Large intestine (tissue), 3 donors: ENCODE results near the gene THBS3. TPM values are rescaled to one million over a fixed set of nuclear protein-coding genes. Genes with fewer than 3 reads are reported as not detected.
"Not testable (repeated sequence)": the region's sequence is repeated elsewhere in the genome, so short reads cannot be mapped to it uniquely, and the experiment has no call there.

Source experiments
- DNase-seq, 2 donors: peaks; one replicate each; pipeline versions ENCODE4 v3.0.0 to v3.0.0-alpha.2; 2013
- H3K27ac ChIP-seq: one replicate; pipeline ENCODE4 v1.5.1; 2013; ENCODE audit warnings: low read length
- H3K27me3 ChIP-seq: 2 replicates; pipeline ENCODE4 v1.6.1; 2013; ENCODE audit warnings: low read length; ENCODE audit not compliant: control insufficient read depth, insufficient read depth
- H3K36me3 ChIP-seq: 2 replicates; pipeline ENCODE4 v1.6.1; 2013; ENCODE audit warnings: low read length; ENCODE audit not compliant: control insufficient read depth, insufficient read depth
- H3K4me1 ChIP-seq: one replicate; pipeline ENCODE4 v1.6.1; 2013; ENCODE audit warnings: low read length; ENCODE audit not compliant: control insufficient read depth, insufficient read depth
- H3K4me3 ChIP-seq: one replicate; pipeline ENCODE4 v1.5.1; 2013; ENCODE audit warnings: low read length
- H3K9me3 ChIP-seq: one replicate; pipeline ENCODE4 v1.6.1; 2013; ENCODE audit warnings: mild to moderate bottlenecking, low read depth, low read length, moderate library complexity; ENCODE audit not compliant: control insufficient read depth
- WGBS: methylation state at CpG from one replicate; pipeline ENCODE4 v1.1.5; 2013; ENCODE audit warnings: low lambda C conversion rate; ENCODE audit not compliant: insufficient coverage; 5-methylcytosine and 5-hydroxymethylcytosine counted together
- polyA plus RNA-seq: library from polyadenylated mRNA; unstranded; fragments of 120-200 nt; gene quantifications from one replicate; pipeline ENCODE4 v1.2.1, GENCODE V29; 2013

Gene THBS3
- polyA plus RNA-seq, 1 donor: 40.9 TPM

- no peak for DNase-seq
- H3K4me1 ChIP-seq: peaks cover 14% of the 10 kb centered on the region
- no peak overlapping the region for H3K4me3 ChIP-seq
- no peak overlapping the region for H3K27ac ChIP-seq
- H3K36me3 ChIP-seq: peaks cover 17% of the 10 kb centered on the region
- no peaks in the 10 kb centered on the region for H3K9me3 ChIP-seq
- H3K27me3 ChIP-seq: peaks cover 14% of the 10 kb centered on the region
- no CpG with 5 or more reads among the region's 15 CpGs for WGBS
Measured at GRCh38 chr1:155197901-155198546, 9.7 kb downstream of the THBS3 start.

- no CpG with 5 or more reads among the region's 20 CpGs for WGBS
- H3K4me3 ChIP-seq: no peak overlapping the region
- peaks cover 17% of the 10 kb centered on the region for H3K36me3 ChIP-seq
- H3K4me1 ChIP-seq: peaks cover 21% of the 10 kb centered on the region
- H3K27me3 ChIP-seq: peaks cover 14% of the 10 kb centered on the region
- no peak overlapping the region for H3K27ac ChIP-seq
- DNase-seq: no peak
- no peaks in the 10 kb centered on the region for H3K9me3 ChIP-seq
Measured at GRCh38 chr1:155196893-155197638, 10.6 kb downstream of the THBS3 start.

GRCh38 chr1:155196103-155196892 is 11.4 kb downstream of the THBS3 start:
- Histone ChIP-seq H3K9me3 (no peaks in the 10 kb centered on the region), H3K27ac (no peak overlapping the region), H3K4me1 (peaks cover 21% of the 10 kb centered on the region), H3K27me3 (peaks cover 14% of the 10 kb centered on the region), H3K36me3 (peaks cover 17% of the 10 kb centered on the region), H3K4me3 (no peak overlapping the region)
- WGBS: no CpG with 5 or more reads among the region's 6 CpGs
- DNase-seq: no peak

DNA sequence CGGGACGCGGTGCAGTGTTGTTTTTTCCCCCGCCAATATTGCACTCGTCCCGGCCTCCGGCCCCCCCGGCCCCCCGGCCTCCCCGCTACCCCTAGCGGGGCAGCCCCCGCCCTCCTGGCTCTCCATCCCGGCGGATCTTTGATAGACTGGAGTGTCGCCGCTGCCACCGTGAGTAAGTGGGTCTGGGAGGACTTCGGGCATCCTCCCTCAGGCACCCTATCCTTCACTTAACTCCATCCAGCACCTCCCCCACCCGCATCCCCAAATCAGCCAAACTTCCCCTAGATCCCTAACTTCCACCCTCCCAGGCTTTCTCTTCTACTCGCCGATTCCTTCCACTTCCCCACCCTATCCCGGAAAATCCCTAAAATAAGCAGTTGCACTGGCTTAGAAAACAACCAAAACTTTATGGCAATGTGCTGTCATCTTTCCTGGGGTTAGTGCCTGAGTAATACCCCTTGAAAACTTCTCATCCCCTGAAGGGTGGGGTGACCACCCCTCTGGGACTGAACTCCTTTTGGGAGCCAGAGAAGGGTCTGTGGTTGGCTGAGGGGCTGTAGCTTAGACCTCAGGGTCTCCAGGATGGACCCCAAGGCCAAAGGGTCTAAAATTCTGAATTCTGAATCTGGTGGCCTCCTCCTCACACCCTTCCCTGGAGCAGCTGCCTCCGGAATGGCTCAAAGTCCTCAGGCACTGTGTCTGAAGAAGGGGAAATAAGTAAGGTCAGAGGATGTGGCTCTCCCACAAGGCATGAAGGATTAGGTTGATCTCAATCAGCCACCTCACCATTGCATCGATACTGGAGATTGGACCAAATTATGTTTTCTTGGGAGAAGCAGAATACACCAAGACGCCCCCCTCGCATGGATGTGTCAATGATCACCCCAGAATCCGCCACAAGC is 12.2 kb downstream of the THBS3 start:
- Histone ChIP-seq H3K4me1 (peaks cover 21% of the 10 kb centered on the region), H3K36me3 (peaks cover 14% of the 10 kb centered on the region), H3K4me3 (peak overlapping the region; percentile 47), H3K27ac (no peak overlapping the region), H3K9me3 (no peaks in the 10 kb centered on the region), H3K27me3 (peaks cover 14% of the 10 kb centered on the region)
- no peak for DNase-seq
- no CpG with 5 or more reads among the region's 27 CpGs for WGBS

- H3K36me3 ChIP-seq: peaks cover 12% of the 10 kb centered on the region
- no CpG with 5 or more reads among the region's 16 CpGs for WGBS
- not testable (repeated sequence) for H3K9me3 ChIP-seq, DNase-seq
- peak overlapping the region; percentile 57 for H3K27ac ChIP-seq
- H3K4me1 ChIP-seq: peaks cover 21% of the 10 kb centered on the region
- H3K27me3 ChIP-seq: peaks cover 14% of the 10 kb centered on the region
- peak overlapping the region; percentile 47 for H3K4me3 ChIP-seq
Measured at GRCh38 chr1:155193991-155194240, 13.8 kb downstream of the THBS3 start.

GRCh38 chr1:155193275-155193990 is 14.3 kb downstream of the THBS3 start:
- peak overlapping the region; percentile 47 for H3K4me3 ChIP-seq
- DNase-seq: peak; percentile 83 to 84
- H3K27me3 ChIP-seq: peaks cover 14% of the 10 kb centered on the region
- peaks cover 21% of the 10 kb centered on the region for H3K4me1 ChIP-seq
- peaks cover 10% of the 10 kb centered on the region for H3K36me3 ChIP-seq
- no peaks in the 10 kb centered on the region for H3K9me3 ChIP-seq
- peak overlapping the region; percentile 57 for H3K27ac ChIP-seq
- WGBS: no CpG with 5 or more reads among the region's 38 CpGs

- Histone ChIP-seq H3K4me3 (peak overlapping the region; percentile 47), H3K36me3 (peaks cover 5% of the 10 kb centered on the region), H3K27ac (peak overlapping the region; percentile 57), H3K9me3 (no peaks in the 10 kb centered on the region), H3K27me3 (peaks cover 14% of the 10 kb centered on the region), H3K4me1 (peaks cover 21% of the 10 kb centered on the region)
- DNase-seq: peak in 1 of 2 donors; percentile 66
- WGBS: no CpG with 5 or more reads among the region's 20 CpGs
Measured at GRCh38 chr1:155192346-155193274, 15.1 kb downstream of the THBS3 start.

DNA sequence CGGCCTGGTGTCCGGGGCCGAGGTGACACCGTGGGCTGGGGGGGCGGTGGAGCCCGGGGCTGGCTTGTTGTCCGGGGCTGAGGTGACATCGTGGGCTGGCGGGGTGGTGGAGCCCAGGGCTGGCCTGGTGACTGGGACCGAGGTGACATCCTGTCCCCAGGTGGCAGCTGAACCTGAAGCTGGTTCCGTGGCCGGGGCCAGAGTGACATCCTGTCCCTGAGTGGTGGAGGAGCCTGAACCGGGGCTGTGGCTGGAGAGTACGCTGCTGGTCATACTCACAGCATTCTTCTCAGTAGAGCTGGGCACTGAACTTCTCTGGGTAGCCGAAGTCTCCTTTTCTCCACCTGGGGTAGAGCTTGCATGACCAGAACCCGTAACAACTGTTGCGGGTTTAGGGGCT is 15.8 kb downstream of the THBS3 start:
- Histone ChIP-seq H3K36me3 (peaks cover 5% of the 10 kb centered on the region), H3K4me1 (peaks cover 25% of the 10 kb centered on the region), H3K9me3 (no peaks in the 10 kb centered on the region), H3K27me3 (peaks cover 14% of the 10 kb centered on the region), H3K27ac (no peak overlapping the region), H3K4me3 (no peak overlapping the region)
- no CpG with 5 or more reads among the region's 17 CpGs for WGBS
- DNase-seq: no peak

GRCh38 chr1:155189926-155190325 is 17.8 kb downstream of the THBS3 start:
- peaks cover 44% of the 10 kb centered on the region for H3K4me1 ChIP-seq
- no CpG with 5 or more reads among the region's 45 CpGs for WGBS
- not testable (repeated sequence) for H3K27ac ChIP-seq, H3K27me3 ChIP-seq, H3K36me3 ChIP-seq, H3K4me3 ChIP-seq, H3K9me3 ChIP-seq, DNase-seq
